ENCODE results near the gene CFTR.
"Not testable (repeated sequence)": the region's sequence is repeated elsewhere in the genome, so short reads cannot be mapped to it uniquely, and the experiment has no call there.

CFTR gene

GRCh38 chr7:117502331-117502730 is 22.5 kb downstream of the CFTR start:
- DNase-seq, result no peak

- no peak for DNase-seq
These were observed 25.4 kb downstream of the CFTR start for GRCh38 chr7:117505238-117505637.

- no peak for DNase-seq
These were observed 28.9 kb downstream of the CFTR start for GRCh38 chr7:117508676-117509075.

- DNase-seq, result not testable (repeated sequence)
These were observed 37.4 kb downstream of the CFTR start for GRCh38 chr7:117517194-117517593.

GRCh38 chr7:117530390-117530789 is 50.6 kb downstream of the CFTR start:
- no peak for DNase-seq

- no peak for DNase-seq
These were observed 51.9 kb downstream of the CFTR start for GRCh38 chr7:117531595-117532244.

- DNase-seq, result no peak
These were observed 58.2 kb downstream of the CFTR start for GRCh38 chr7:117538053-117538452.

GRCh38 chr7:117544061-117544460 is 64.2 kb downstream of the CFTR start:
- no peak for DNase-seq

GRCh38 chr7:117548035-117548434 is 68.2 kb downstream of the CFTR start:
- DNase-seq, result no peak

- DNase-seq, result no peak
These were observed 70.8 kb downstream of the CFTR start for GRCh38 chr7:117550625-117551024.

- DNase-seq, result no peak
These were observed 72.8 kb downstream of the CFTR start for GRCh38 chr7:117552660-117553059.

GRCh38 chr7:117555260-117555659 is 75.4 kb downstream of the CFTR start:
- DNase-seq, result no peak

GRCh38 chr7:117559391-117559790 is 79.6 kb downstream of the CFTR start:
- DNase-seq, result no peak

- no peak for DNase-seq
These were observed 80.2 kb downstream of the CFTR start for GRCh38 chr7:117560030-117560429.

GRCh38 chr7:117562759-117563158 is 82.9 kb downstream of the CFTR start:
- no peak for DNase-seq

- no peak for DNase-seq
These were observed 84.3 kb downstream of the CFTR start for GRCh38 chr7:117564080-117564479.

GRCh38 chr7:117564627-117565026 is 84.8 kb downstream of the CFTR start:
- no peak for DNase-seq

GRCh38 chr7:117565226-117565625 is 85.4 kb downstream of the CFTR start:
- no peak for DNase-seq

- no peak for DNase-seq
These were observed 88.0 kb downstream of the CFTR start for GRCh38 chr7:117567781-117568180.

GRCh38 chr7:117572856-117573620 is 93.2 kb downstream of the CFTR start:
- no peak for DNase-seq

GRCh38 chr7:117581424-117581823 is 101.6 kb downstream of the CFTR start:
- DNase-seq, result no peak

- DNase-seq, result no peak
These were observed 102.4 kb downstream of the CFTR start for GRCh38 chr7:117582219-117582704.

GRCh38 chr7:117587931-117588330 is 108.1 kb downstream of the CFTR start:
- no peak for DNase-seq

- DNase-seq, result no peak
These were observed 108.5 kb downstream of the CFTR start for GRCh38 chr7:117588352-117588794.
